Measurements from ENCODE around the gene CALML5.

Gene CALML5

DNA sequence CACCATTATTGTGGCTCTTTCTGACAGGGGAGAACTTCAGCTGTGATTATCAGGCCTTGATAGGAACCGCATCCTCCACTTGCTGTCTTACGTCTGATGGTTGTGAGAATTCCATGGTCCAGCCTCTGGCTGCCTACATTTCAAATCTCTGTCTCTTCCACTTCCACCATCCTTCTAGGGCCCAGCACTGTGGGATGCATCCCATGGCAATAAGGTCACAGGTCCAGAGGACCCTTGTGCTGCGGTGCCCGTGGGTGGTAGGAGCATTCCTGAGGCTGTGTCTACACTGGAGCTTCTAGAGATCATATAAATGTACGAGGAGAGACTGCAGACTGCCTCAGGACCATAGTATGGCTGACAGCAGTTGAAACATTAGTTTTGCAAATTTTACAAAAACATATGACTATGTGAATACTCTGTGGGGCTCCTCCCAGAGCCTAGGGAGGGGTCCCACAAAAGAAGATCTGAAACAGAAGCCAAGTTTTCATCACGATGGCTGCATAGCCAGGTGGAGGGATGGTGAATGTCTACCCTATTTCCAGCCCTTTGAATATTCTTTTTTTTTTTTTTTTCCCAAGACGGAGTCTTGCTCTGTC, 37.2 kb upstream of the CALML5 start:
- Histone ChIP-seq H3K27ac (no peak overlapping the region), H3K4me3 (no peak overlapping the region), H3K36me3 (ENCODE audit: insufficient read depth, low read length) (no peaks in the 10 kb centered on the region), H3K9ac (ENCODE audit: insufficient read length) (no peak overlapping the region), H3K9me3 (ENCODE audit: low read depth, low read length) (no peaks in the 10 kb centered on the region)
- TF ChIP-seq EZH2 (IDR thresholded peaks at IDR 0.05) = no peak
- TF ChIP-seq FOXP2 (optimal IDR thresholded peaks at IDR 0.05; ENCODE audit: control extremely low read depth, extremely low read length, insufficient read depth) = no peak
- no peak for TF ChIP-seq POLR2AphosphoS5 (IDR thresholded peaks at IDR 0.05; ENCODE audit: borderline replicate concordance, low read depth, low read length)
- DNase-seq (ENCODE audit: low read depth, low spot score) = no peak

DNA sequence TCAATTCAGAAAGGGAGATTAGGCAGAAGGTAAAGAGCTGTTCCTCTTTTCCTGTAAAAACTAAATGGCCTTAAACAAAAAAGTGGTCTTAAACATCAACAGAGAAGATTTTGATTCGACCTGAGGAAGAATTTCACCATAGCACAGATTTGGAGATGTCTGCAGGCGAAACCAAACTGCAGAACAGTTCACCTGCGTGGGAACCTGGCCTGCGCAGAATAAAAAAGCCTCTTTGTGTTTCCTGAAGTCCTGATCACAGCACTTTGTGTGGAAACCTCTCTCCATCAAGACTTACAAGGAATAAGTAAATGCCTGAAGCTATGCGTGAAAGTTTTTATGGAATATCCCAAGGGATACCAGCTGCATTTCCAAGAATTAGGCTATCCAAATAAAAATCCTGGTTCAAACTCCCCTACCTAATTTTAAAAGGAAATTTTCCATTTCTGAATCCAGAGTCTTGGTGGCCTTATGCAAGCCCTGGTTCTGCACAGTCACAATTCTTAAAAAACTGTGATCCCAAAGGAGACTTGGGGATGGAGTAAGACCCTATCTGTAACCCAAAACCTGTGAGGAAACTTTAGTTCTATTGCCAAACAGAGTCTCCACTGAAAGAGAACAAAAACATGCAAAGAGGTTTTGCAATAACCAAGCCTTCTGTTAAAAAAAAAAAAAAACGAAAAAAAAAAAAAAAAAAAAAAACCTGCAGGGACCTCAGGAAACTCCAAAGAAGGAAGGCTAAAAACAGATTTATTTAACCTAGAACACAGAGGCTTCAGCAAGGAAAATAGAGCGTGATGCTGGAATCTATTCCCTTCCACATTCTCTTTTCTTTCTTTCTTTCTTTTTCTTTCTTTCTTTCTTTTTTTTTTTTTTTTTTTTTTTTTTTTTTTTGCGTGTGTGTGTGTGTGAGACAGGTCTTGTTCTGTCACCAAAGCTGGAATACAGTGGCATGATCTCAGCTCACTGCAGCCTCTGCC, 35.8 kb upstream of the CALML5 start:
- no peaks in the 10 kb centered on the region for H3K36me3 ChIP-seq (ENCODE audit: insufficient read depth, low read length)
- no peak overlapping the region for H3K4me3 ChIP-seq
- TF ChIP-seq FOXP2 (optimal IDR thresholded peaks at IDR 0.05; ENCODE audit: control extremely low read depth, extremely low read length, insufficient read depth) (no peak), POLR2AphosphoS5 (IDR thresholded peaks at IDR 0.05; ENCODE audit: borderline replicate concordance, low read depth, low read length) (no peak), EZH2 (IDR thresholded peaks at IDR 0.05) (no peak)
- no peaks in the 10 kb centered on the region for H3K9me3 ChIP-seq (ENCODE audit: low read depth, low read length)
- DNase-seq (ENCODE audit: low read depth, low spot score) = no peak
- no peak overlapping the region for H3K27ac ChIP-seq
- no peak overlapping the region for H3K9ac ChIP-seq (ENCODE audit: insufficient read length)

DNA sequence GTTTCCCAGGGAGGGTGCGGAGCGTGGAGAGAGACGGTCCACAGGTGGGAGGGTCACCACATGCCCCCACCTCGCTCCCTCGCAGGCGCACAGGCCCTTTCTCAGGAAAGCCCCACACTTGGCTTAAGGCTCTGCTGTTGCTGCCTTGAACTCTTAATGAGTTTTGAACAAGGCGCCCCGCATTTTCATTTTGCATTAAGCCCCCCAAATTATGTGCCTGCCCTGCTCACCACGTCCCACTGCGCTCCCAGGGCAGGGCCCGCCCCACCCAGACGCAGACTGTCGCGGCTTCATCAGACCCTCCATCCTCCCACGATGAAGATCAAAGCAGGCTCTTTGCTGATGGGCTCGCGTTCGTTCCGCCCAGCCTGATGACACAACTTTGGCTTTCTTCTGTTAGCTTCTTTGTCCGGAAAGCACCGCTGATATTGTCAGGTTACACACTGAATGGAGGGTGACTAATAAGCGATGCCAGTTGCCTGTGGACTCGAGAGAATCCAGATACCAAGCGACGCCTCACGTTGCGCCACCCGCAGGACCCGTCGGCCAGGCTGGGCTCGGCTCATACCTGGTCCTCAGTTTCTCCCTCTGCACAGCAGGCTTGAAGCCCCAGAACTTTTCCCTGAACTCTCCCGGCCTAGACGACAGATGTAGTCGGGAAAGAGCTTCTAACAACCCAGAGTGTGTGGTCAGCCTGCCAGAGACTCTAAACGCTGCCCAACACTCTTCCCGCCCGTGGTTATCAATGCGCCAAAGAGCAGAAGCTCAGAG, 34.9 kb upstream of the CALML5 start:
- H3K9ac ChIP-seq (ENCODE audit: insufficient read length) = no peak overlapping the region
- TF ChIP-seq EZH2 (IDR thresholded peaks at IDR 0.05) (no peak), FOXP2 (optimal IDR thresholded peaks at IDR 0.05; ENCODE audit: control extremely low read depth, extremely low read length, insufficient read depth) (no peak), POLR2AphosphoS5 (IDR thresholded peaks at IDR 0.05; ENCODE audit: borderline replicate concordance, low read depth, low read length) (no peak)

DNA sequence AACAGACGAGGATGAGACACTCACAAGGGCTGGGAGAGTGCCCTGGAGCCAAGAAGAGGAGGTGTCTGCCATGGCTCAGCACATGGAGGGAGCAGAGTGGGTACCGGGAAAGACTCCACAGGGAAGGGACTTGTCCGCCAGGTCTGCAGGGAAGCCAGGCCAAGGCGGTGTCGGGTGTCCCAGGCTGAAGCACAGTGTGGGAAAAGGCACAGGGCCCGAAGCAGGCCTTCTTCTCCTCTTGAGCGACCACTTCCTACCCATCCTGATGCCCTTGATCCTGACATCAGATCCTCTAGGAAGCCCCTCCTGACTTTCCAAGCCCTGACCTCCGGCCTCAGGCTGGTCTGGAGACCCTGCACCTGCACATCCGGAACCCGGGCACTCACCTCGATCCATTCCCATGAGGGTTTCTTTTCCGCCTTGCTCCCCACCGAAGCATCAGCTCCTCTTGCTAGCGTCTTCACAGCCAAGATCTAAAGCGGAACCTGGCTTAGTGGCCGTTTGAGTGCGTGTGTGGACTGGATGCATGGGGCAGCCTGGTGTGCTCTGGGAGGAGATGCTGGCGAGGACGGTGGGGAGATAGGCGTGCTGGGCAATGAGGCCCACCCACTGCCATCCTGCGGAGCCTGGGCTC, 33.8 kb upstream of the CALML5 start:
- H3K9me3 ChIP-seq (ENCODE audit: low read depth, low read length) = no peaks in the 10 kb centered on the region
- TF ChIP-seq FOXP2 (optimal IDR thresholded peaks at IDR 0.05; ENCODE audit: control extremely low read depth, extremely low read length, insufficient read depth) (no peak), POLR2AphosphoS5 (IDR thresholded peaks at IDR 0.05; ENCODE audit: borderline replicate concordance, low read depth, low read length) (no peak), EZH2 (IDR thresholded peaks at IDR 0.05) (no peak)
- DNase-seq (ENCODE audit: low read depth, low spot score) = no peak
- H3K36me3 ChIP-seq (ENCODE audit: insufficient read depth, low read length) = no peaks in the 10 kb centered on the region
- no peak overlapping the region for H3K4me3 ChIP-seq
- no peak overlapping the region for H3K27ac ChIP-seq
- no peak overlapping the region for H3K9ac ChIP-seq (ENCODE audit: insufficient read length)

More for the DNA sequence above, 34.9 kb upstream of the CALML5 start:
- no peak overlapping the region for H3K4me3 ChIP-seq
- no peaks in the 10 kb centered on the region for H3K9me3 ChIP-seq (ENCODE audit: low read depth, low read length)
- no peak for DNase-seq (ENCODE audit: low read depth, low spot score)
- no peaks in the 10 kb centered on the region for H3K36me3 ChIP-seq (ENCODE audit: insufficient read depth, low read length)
- H3K27ac ChIP-seq = no peak overlapping the region

DNA sequence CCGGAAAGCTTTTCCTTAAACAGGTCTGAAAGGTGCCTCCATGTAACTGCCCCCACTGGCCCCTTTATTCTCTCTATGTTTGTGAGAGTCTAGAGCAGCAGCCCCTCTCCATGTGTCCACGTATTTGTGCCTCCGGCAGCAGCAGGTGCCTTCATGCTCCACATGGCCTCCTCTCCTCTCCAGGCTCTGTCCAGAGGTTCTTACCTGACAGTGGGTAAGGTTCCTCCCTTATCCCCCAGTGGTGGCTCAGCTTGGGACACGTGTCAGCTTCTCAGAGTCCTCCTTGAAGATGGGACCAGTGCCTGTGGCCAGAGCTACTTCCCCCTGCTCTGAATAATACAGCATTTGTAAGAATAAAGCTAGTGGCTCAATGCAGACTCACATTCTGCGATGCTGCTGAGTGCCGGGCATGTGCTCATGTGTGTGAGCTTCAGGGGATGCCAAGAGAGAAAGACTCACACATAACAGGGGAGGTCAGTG, 33.3 kb upstream of the CALML5 start:
- DNase-seq (ENCODE audit: low read depth, low spot score) = no peak

DNA sequence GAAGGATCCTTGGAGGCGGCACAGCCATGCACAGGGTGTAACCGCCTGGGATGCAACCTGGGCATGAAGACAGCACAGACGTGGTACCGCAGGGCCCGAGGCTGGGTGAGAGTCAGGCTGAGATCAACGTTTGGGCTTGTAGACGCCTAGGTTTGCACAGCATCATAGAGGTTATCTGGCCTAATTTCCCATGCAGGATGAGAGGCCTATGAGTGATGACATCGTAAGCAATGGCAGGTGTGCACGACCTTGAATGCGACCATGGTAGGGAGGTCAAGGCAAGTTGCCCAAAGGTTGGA, 32.9 kb upstream of the CALML5 start:
- no peaks in the 10 kb centered on the region for H3K36me3 ChIP-seq (ENCODE audit: insufficient read depth, low read length)
- no peak overlapping the region for H3K4me3 ChIP-seq
- no peak overlapping the region for H3K9ac ChIP-seq (ENCODE audit: insufficient read length)
- TF ChIP-seq POLR2AphosphoS5 (IDR thresholded peaks at IDR 0.05; ENCODE audit: borderline replicate concordance, low read depth, low read length) (no peak), FOXP2 (optimal IDR thresholded peaks at IDR 0.05; ENCODE audit: control extremely low read depth, extremely low read length, insufficient read depth) (no peak), EZH2 (IDR thresholded peaks at IDR 0.05) (no peak)
- no peak for DNase-seq (ENCODE audit: low read depth, low spot score)
- no peaks in the 10 kb centered on the region for H3K9me3 ChIP-seq (ENCODE audit: low read depth, low read length)
- no peak overlapping the region for H3K27ac ChIP-seq

More for the DNA sequence above, 33.3 kb upstream of the CALML5 start:
- Histone ChIP-seq H3K27ac (no peak overlapping the region), H3K36me3 (ENCODE audit: insufficient read depth, low read length) (no peaks in the 10 kb centered on the region), H3K4me3 (no peak overlapping the region), H3K9ac (ENCODE audit: insufficient read length) (no peak overlapping the region), H3K9me3 (ENCODE audit: low read depth, low read length) (no peaks in the 10 kb centered on the region)
- TF ChIP-seq FOXP2 (optimal IDR thresholded peaks at IDR 0.05; ENCODE audit: control extremely low read depth, extremely low read length, insufficient read depth) (no peak), POLR2AphosphoS5 (IDR thresholded peaks at IDR 0.05; ENCODE audit: borderline replicate concordance, low read depth, low read length) (no peak), EZH2 (IDR thresholded peaks at IDR 0.05) (no peak)

DNA sequence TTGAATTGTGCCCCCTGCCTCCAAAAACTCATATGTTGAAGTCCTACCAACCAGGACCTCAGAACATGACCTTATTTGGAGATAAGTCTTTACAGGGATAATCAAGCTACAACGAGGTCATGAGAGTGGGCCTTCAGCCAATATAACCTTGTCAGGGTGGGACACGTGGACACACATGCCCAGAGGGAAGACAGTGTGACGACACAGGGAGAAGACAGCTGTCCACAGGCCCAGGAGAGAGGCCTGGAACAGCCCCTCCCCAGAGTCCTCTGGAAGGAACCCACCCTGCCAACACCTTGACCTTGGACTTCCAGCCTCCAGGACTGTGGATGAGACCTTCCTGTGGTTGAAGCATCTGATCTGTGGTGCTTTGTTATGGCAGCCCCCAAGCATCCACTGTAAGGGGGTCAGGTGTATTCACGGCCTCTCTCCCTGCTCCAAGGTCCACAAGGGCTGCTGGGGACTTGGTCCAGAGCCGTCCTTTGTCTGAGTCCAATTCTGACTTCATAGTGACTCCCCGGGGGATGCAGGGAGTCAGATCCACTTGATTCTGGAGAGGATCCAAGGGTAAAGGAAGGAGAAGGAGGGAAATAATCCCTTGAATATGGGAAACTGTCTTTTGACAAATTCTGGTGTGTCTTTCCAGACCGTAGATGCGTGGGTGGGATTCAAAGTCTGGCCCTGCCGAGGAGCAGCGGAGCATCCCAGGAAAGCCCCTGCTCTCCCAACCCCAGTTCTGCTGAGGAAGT, 32.4 kb upstream of the CALML5 start:
- H3K9ac ChIP-seq (ENCODE audit: insufficient read length) = no peak overlapping the region
- H3K4me3 ChIP-seq = no peak overlapping the region
- DNase-seq (ENCODE audit: low read depth, low spot score) = no peak
- H3K27ac ChIP-seq = no peak overlapping the region
- no peak for TF ChIP-seq EZH2 (IDR thresholded peaks at IDR 0.05)
- no peaks in the 10 kb centered on the region for H3K9me3 ChIP-seq (ENCODE audit: low read depth, low read length)
- no peaks in the 10 kb centered on the region for H3K36me3 ChIP-seq (ENCODE audit: insufficient read depth, low read length)

Measured in SK-N-MC (cell line).